Upper lobe of left lung (tissue), 6 donors: ENCODE data around the gene OTP. TPM values are rescaled to one million over a fixed set of nuclear protein-coding genes. Genes with fewer than 3 reads are reported as not detected.
A peak's percentile ranks its signal among the peaks of the same experiment; 100 is the strongest.

Experiments used
- ATAC-seq, 2 donors: fragments of 200-7000 bp; cut with Tn5 transposase; one replicate each; pipeline ENCODE4 v1.9.1; 2022; ENCODE audit warnings: mild to moderate bottlenecking in 2 of 2, moderate library complexity in 2 of 2; ENCODE audit not compliant: low FRiP score in 2 of 2
- DNase-seq, 2 donors: peaks; one replicate each; pipeline ENCODE4 v3.0.0-alpha.2; 2019 to 2020
- H3K27ac ChIP-seq, 4 donors: fragments of 200-600 bp; sonication (generic); one replicate each; pipeline ENCODE4 v1.5.1; 2016 to 2019
- H3K27me3 ChIP-seq, 4 donors: fragments of 200-600 bp; sonication (generic); one replicate each; pipeline ENCODE4 v1.5.1; 2017 to 2019
- H3K36me3 ChIP-seq, 4 donors: fragments of 200-600 bp; sonication (generic); one replicate each; pipeline ENCODE4 v1.5.1; 2016 to 2019
- H3K4me1 ChIP-seq, 4 donors: fragments of 200-600 bp; sonication (generic); one replicate each; pipeline ENCODE4 v1.5.1; 2018 to 2019
- H3K4me3 ChIP-seq, 4 donors: fragments of 200-600 bp; sonication (generic); one replicate each; pipeline ENCODE4 v1.5.1; 2017 to 2019; ENCODE audit warnings: mild to moderate bottlenecking in 2 of 4, moderate library complexity in 1 of 4
- H3K9me3 ChIP-seq, 4 donors: fragments of 200-600 bp; sonication (generic); one replicate each; pipeline ENCODE4 v1.5.1; 2018 to 2019
- CTCF ChIP-seq, 6 experiments: fragments of 450-650 bp in 4 of 6; fragments of 200-600 bp in 2 of 6; sonication (generic) in 2 of 6; IDR thresholded peaks; one replicate each; pipeline ENCODE4 v1.5.1; 2016 to 2019; ENCODE audit warnings: antibody characterized with exemption in 6 of 6
- EP300 ChIP-seq, 4 donors: sonication (generic); formaldehyde crosslinking; IDR thresholded peaks; one replicate each; pipeline ENCODE4 v1.5.1; 2017; ENCODE audit warnings: antibody characterized with exemption in 4 of 4, control low read depth in 2 of 4
- POLR2A ChIP-seq, 4 donors: fragments of 450-650 bp; IDR thresholded peaks; one replicate each; pipeline ENCODE4 v1.5.1; 2016 to 2017; ENCODE audit warnings: antibody characterized with exemption in 4 of 4, mild to moderate bottlenecking in 2 of 4
- POLR2AphosphoS5 ChIP-seq, 2 donors: sonication (generic); formaldehyde crosslinking; IDR thresholded peaks; one replicate each; pipeline ENCODE4 v1.5.1; 2017; ENCODE audit warnings: antibody characterized with exemption in 2 of 2
- WGBS, 2 donors: methylation state at CpG; one replicate each; pipeline ENCODE4 v1.1.5; 2017 to 2018; 5-methylcytosine and 5-hydroxymethylcytosine counted together
- total RNA-seq, 6 donors: library from RNA; depleted of rRNA in 4 of 6; stranded (reverse); fragments of >200 nt in 4 of 6; gene quantifications; one replicate each; pipeline versions ENCODE4 v1.1.0 to v1.2.1, GENCODE V29; 2016 to 2021
- donor health status: DM: no; HTN: no; CAD: no; lungs with moderate emphysema.
- donor health status: DM: no; HTN: yes; CAD: no; lungs with severe emphysema.

Gene OTP
- total RNA-seq, 6 donors from 2014 or later = not detected

GRCh38 chr5:77632526-77633206 is 5.8 kb downstream of the OTP start:
- Histone ChIP-seq H3K27me3 (peaks cover 0 to 98% (median 44%) of the 10 kb centered on the region in 4 donors), H3K4me1 (peaks cover 23 to 55% (median 26%) of the 10 kb centered on the region in 4 donors), H3K36me3 (no peaks in the 10 kb centered on the region), H3K4me3 (no peak overlapping the region), H3K27ac (no peak overlapping the region), H3K9me3 (peaks cover 0 to 5% (median 0%) of the 10 kb centered on the region in 4 donors)
- DNase-seq = no peak
- WGBS, 2 donors = 14 to 16% methylated on average over 25 to 33 of the region's 33 CpGs
- no peak for ATAC-seq
- TF ChIP-seq POLR2AphosphoS5 (IDR thresholded peaks at IDR 0.05) = no peak
- no peak for TF ChIP-seq POLR2A (IDR thresholded peaks at IDR 0.05)
- TF ChIP-seq EP300 (IDR thresholded peaks at IDR 0.05) = no peak
- TF ChIP-seq CTCF (IDR thresholded peaks at IDR 0.05) = no peak

- peak in 1 of 2 donors; percentile 89 for DNase-seq
- peaks cover 0 to 76% (median 32%) of the 10 kb centered on the region in 4 donors for H3K27me3 ChIP-seq
- 3 to 5% methylated on average over 11 to 55 of the region's 65 CpGs for WGBS, 2 donors
Observed at GRCh38 chr5:77630114-77630680, 8.3 kb downstream of the OTP start.

GRCh38 chr5:77629509-77630113 is 8.9 kb downstream of the OTP start:
- Histone ChIP-seq H3K4me1 (peaks cover 23 to 38% (median 25%) of the 10 kb centered on the region in 4 donors), H3K4me3 (peak overlapping the region in 3 of 4 donors; percentile 40 to 56 (median 47)), H3K27me3 (peaks cover 0 to 70% (median 32%) of the 10 kb centered on the region in 4 donors), H3K36me3 (no peaks in the 10 kb centered on the region), H3K9me3 (peaks cover 0 to 5% (median 0%) of the 10 kb centered on the region in 4 donors), H3K27ac (no peak overlapping the region)
- WGBS, 2 donors = 5 to 8% methylated on average over 40 to 44 of the region's 52 CpGs
- ATAC-seq (no peak), DNase-seq (peak in 1 of 2 donors; percentile 51)
- TF ChIP-seq CTCF (IDR thresholded peaks at IDR 0.05) (no peak), EP300 (IDR thresholded peaks at IDR 0.05) (no peak), POLR2A (IDR thresholded peaks at IDR 0.05) (no peak), POLR2AphosphoS5 (IDR thresholded peaks at IDR 0.05) (no peak)

More at GRCh38 chr5:77630114-77630680, 8.3 kb downstream of the OTP start:
- Histone ChIP-seq H3K27ac (no peak overlapping the region), H3K36me3 (no peaks in the 10 kb centered on the region), H3K9me3 (peaks cover 0 to 5% (median 0%) of the 10 kb centered on the region in 4 donors), H3K4me1 (peaks cover 23 to 38% (median 25%) of the 10 kb centered on the region in 4 donors), H3K4me3 (peak overlapping the region; percentile 34 to 56 (median 44))
- peak; percentile 50 to 78 for ATAC-seq
- TF ChIP-seq EP300 (IDR thresholded peaks at IDR 0.05) = no peak
- peak in 3 of 6 experiments; percentile 11 to 38 (median 11) for TF ChIP-seq CTCF (IDR thresholded peaks at IDR 0.05)
- TF ChIP-seq POLR2A (IDR thresholded peaks at IDR 0.05) = no peak
- TF ChIP-seq POLR2AphosphoS5 (IDR thresholded peaks at IDR 0.05) = no peak

- TF ChIP-seq CTCF (IDR thresholded peaks at IDR 0.05) (no peak), POLR2AphosphoS5 (IDR thresholded peaks at IDR 0.05) (no peak)
- Histone ChIP-seq H3K4me1 (peaks cover 23 to 38% (median 25%) of the 10 kb centered on the region in 4 donors), H3K27me3 (peaks cover 0 to 65% (median 30%) of the 10 kb centered on the region in 4 donors), H3K36me3 (no peaks in the 10 kb centered on the region), H3K9me3 (peaks cover 0 to 5% (median 0%) of the 10 kb centered on the region in 4 donors), H3K27ac (no peak overlapping the region), H3K4me3 (peak overlapping the region in 2 of 4 donors; percentile 47 to 56)
- WGBS, 2 donors = 14 to 15% methylated on average over 13 of the region's 13 CpGs
- DNase-seq = no peak
- no peak for ATAC-seq
Observed at GRCh38 chr5:77628840-77629508, 9.5 kb downstream of the OTP start.
